HEK293T (cell line): Measurements from ENCODE around the gene SOX6.

ENCODE experiments used
- CTCF ChIA-PET: fragments of 350-600 bp; formaldehyde crosslinking; extraction: SDS; loops from one replicate; lab custom pipeline; 2021; ENCODE audit warnings: antibody characterized with exemption, inconsistent platforms; lab: Yijun Ruan, JAX
- POLR2A ChIA-PET: fragments of 350-600 bp; formaldehyde crosslinking; extraction: SDS; loops from one replicate; lab custom pipeline; 2020; ENCODE audit warnings: antibody characterized with exemption, inconsistent platforms; lab: Yijun Ruan, JAX
- DNase-seq: peaks from one replicate; pipeline ENCODE4 v3.0.0; 2012; ENCODE audit warnings: mixed read lengths; ENCODE audit errors: extremely low spot score
- ARNT ChIP-seq: fragments of 450-650 bp; IDR thresholded peaks from 2 replicates; pipeline ENCODE4 v1.6.1; 2017; ENCODE audit warnings: mild to moderate bottlenecking
- BHLHE40 ChIP-seq: fragments of 450-650 bp; IDR thresholded peaks from 2 replicates; pipeline ENCODE4 v1.6.1; 2016; ENCODE audit warnings: mild to moderate bottlenecking, moderate library complexity, borderline replicate concordance
- CTBP1 ChIP-seq: fragments of 450-650 bp; IDR thresholded peaks from 2 replicates; pipeline ENCODE4 v1.6.1; 2016; ENCODE audit warnings: borderline replicate concordance
- ELF4 ChIP-seq: fragments of 450-650 bp; IDR thresholded peaks from 2 replicates; pipeline ENCODE4 v1.6.1; 2017; ENCODE audit warnings: antibody characterized with exemption
- FOXA1 ChIP-seq: fragments of 450-650 bp; IDR thresholded peaks from 2 replicates; pipeline ENCODE4 v1.6.1; 2016; ENCODE audit warnings: mild to moderate bottlenecking
- FOXK2 ChIP-seq: fragments of 450-650 bp; IDR thresholded peaks from 2 replicates; pipeline ENCODE4 v1.6.1; 2016; ENCODE audit warnings: mild to moderate bottlenecking
- FOXM1 ChIP-seq: fragments of 450-650 bp; IDR thresholded peaks from 2 replicates; pipeline ENCODE4 v1.6.1; 2017; ENCODE audit warnings: mild to moderate bottlenecking, borderline replicate concordance
- HDGF ChIP-seq: fragments of 450-650 bp; IDR thresholded peaks from 2 replicates; pipeline ENCODE4 v1.6.1; 2017; ENCODE audit warnings: antibody characterized with exemption, borderline replicate concordance
- L3MBTL2 ChIP-seq: fragments of 450-650 bp; conservative IDR thresholded peaks from 2 replicates; pipeline ENCODE4 v1.6.1; 2016; ENCODE audit warnings: mild to moderate bottlenecking
- LEF1 ChIP-seq: fragments of 450-650 bp; IDR thresholded peaks from 2 replicates; pipeline ENCODE4 v1.6.1; 2017; ENCODE audit warnings: mild to moderate bottlenecking, borderline replicate concordance
- NFRKB ChIP-seq: fragments of 450-650 bp; IDR thresholded peaks from 2 replicates; pipeline ENCODE4 v1.6.1; 2016; ENCODE audit warnings: mild to moderate bottlenecking, moderate library complexity
- SP1 ChIP-seq: fragments of 450-650 bp; IDR thresholded peaks from 2 replicates; pipeline ENCODE4 v1.6.1; 2017
- SUZ12 ChIP-seq: fragments of 450-650 bp; IDR thresholded peaks from 2 replicates; pipeline ENCODE4 v1.6.1; 2016; ENCODE audit warnings: mild to moderate bottlenecking
- TARDBP ChIP-seq: fragments of 450-650 bp; IDR thresholded peaks from 2 replicates; pipeline ENCODE4 v1.6.1; 2016
- ZNF384 ChIP-seq: fragments of 450-650 bp; IDR thresholded peaks from 2 replicates; pipeline ENCODE4 v1.6.1; 2016
- TF ChIP-seq, protein P1 (sequence below): fragments of 450-650 bp; IDR thresholded peaks from 2 replicates; pipeline ENCODE4 v1.6.1; 2016

Gene SOX6

DNA sequence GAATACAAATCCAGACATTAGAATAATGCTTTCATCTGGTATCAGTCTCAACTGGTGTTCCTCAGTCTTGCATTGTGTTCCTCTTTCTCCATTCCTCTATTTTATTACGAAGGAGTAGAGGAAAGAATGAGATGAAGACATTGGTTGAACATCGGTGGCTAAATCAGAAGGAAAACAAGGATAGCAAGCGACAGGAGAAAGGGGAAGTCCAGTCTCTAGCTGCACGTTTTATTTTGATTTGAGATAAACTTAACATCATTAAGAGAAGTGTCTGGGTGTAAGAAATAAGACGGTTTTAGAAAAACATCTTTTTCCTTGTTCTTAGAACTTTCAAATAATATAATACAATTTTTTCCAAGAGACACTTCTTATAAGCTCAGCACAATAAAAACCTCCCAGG is 6.2 kb downstream of the SOX6 start:
- DNase-seq = no peak
- TF ChIP-seq, protein P1, sequence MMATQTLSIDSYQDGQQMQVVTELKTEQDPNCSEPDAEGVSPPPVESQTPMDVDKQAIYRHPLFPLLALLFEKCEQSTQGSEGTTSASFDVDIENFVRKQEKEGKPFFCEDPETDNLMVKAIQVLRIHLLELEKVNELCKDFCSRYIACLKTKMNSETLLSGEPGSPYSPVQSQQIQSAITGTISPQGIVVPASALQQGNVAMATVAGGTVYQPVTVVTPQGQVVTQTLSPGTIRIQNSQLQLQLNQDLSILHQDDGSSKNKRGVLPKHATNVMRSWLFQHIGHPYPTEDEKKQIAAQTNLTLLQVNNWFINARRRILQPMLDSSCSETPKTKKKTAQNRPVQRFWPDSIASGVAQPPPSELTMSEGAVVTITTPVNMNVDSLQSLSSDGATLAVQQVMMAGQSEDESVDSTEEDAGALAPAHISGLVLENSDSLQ = no peak
- TF ChIP-seq TARDBP (no peak), SUZ12 (no peak), ELF4 (no peak), ARNT (no peak), FOXK2 (no peak), NFRKB (no peak), FOXM1 (no peak), FOXA1 (no peak), ZNF384 (no peak), L3MBTL2 (no peak), LEF1 (no peak)
- POLR2A ChIA-PET = no interaction called here
- CTCF ChIA-PET = no interaction called here

DNA sequence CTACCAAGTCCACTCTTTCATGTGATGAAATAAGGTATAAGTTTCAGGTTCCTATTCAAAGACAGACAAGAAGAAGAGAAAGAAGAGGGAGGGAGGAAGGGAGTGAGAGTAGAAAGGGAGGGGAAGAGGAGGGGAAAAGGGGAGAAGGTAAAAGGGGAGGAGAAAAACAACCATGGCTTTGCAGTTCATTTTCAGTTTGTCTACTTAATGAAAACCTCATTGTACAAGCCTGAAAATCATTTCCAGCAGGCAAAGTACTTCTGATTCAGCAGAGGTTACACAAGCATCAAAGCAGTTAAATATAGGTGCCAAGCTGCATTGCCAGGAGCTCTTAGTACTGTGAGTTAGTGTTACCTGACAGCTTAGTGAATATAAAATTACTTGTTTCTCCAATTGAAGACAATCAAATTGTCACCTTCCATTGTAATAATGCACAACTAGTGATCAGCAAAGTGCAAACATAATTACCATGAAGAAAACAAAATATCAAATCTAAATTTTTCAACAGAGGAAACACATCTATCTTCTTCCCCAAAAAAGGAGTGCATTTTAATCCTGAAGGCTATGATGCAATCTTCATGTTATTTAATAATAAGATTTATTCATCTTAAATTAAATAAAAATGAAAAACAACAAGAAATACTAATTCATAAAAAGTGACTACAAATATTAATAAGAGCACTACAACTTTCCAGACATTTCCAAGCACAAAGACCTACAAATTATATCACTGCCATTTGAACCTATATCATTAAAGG is 8.2 kb downstream of the SOX6 start:
- ChIA-PET POLR2A (no interaction called here), CTCF (no interaction called here)
- DNase-seq = no peak
- TF ChIP-seq L3MBTL2 (no peak), SP1 (no peak), FOXA1 (no peak), TARDBP (no peak), ZNF384 (no peak), BHLHE40 (no peak), FOXK2 (no peak), HDGF (no peak), SUZ12 (no peak)
- TF ChIP-seq, protein P1 = no peak

DNA sequence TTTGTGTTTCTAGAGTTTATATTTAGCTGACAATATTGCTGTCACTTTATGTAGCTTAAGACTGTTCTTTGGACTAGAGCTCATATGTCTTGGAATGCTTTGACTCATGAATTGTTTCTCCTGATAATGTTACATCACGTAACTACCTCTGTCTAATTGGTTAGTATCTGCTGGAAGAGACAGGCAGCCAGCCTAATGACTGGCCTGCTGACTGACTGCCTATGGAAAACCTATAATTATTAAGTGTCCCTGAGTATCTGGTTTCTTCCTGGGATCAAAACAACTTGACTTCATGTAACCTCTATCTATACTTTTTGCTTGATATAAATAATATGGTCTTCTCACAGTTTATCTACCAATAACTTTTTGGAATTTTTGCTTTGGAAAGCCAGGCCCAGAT is 9.4 kb downstream of the SOX6 start:
- peak; percentile 13 for DNase-seq
- ChIA-PET POLR2A (interaction anchor here (0.7 kb wide), 1 partner anchor 259 kb away, joined by 3 read pairs; no protein-coding TSS in a partner anchor), CTCF (interaction anchor here (0.6 kb wide), 1 partner anchor 9 kb away, joined by 3 read pairs; no protein-coding TSS in a partner anchor)
- TF ChIP-seq L3MBTL2 = no peak
- TF ChIP-seq, protein P1 = peak; percentile 9; the same call in 1 of the 2 replicates

DNA sequence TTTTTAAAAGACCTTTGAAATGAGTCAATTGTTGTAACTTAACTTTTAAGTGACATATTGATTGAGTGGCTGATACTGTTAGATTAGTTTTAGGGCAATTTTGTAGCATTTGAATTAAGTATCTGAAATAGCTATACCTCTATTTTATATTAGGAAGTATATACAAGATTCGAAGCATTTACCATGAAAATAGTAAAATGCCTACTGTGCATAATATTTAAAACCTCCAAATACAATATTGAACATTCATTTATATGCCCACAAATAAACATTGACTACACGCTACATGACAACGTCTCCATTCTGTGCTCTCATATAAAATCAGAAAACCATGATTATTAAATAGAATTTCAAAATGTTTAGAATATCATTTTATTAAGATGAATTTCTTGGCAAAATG is 14.5 kb downstream of the SOX6 start:
- ChIA-PET CTCF (no interaction called here), POLR2A (no interaction called here)
- no peak for TF ChIP-seq SUZ12
- no peak for TF ChIP-seq SP1
- TF ChIP-seq ARNT = no peak
- no peak for TF ChIP-seq ZNF384
- no peak for TF ChIP-seq CTBP1
- TF ChIP-seq FOXM1 = no peak
- TF ChIP-seq LEF1 = no peak
- TF ChIP-seq BHLHE40 = no peak
- no peak for TF ChIP-seq FOXK2
- no peak for TF ChIP-seq ELF4
- TF ChIP-seq NFRKB = no peak
- no peak for TF ChIP-seq FOXA1
- TF ChIP-seq TARDBP = no peak
- TF ChIP-seq, protein P1 = no peak
- no peak for TF ChIP-seq HDGF
- no peak for TF ChIP-seq L3MBTL2
- no peak for DNase-seq

DNA sequence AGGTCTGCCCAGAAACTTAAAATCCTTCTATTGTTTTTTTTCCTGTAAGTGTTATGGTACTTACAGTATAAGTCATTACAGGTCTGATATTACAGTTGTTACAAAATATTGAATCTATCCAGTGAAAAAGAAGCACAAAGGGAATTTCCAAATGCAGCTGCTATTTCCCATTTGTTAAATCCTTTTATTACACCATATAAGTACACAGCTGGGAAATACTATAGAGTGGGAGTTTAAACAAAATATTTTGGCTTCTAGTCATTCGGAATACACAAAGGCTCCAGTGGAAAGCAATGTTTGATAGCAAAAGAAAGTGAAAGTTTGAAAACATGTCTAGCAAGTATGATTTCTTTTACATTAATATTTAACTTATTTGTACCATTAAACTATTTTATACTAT is 18.0 kb downstream of the SOX6 start:
- ChIA-PET POLR2A (no interaction called here), CTCF (no interaction called here)
- DNase-seq = no peak
- TF ChIP-seq HDGF = no peak
- TF ChIP-seq BHLHE40 = no peak
- no peak for TF ChIP-seq SP1
- no peak for TF ChIP-seq ARNT
- no peak for TF ChIP-seq L3MBTL2
- TF ChIP-seq FOXK2 = no peak
- no peak for TF ChIP-seq LEF1
- TF ChIP-seq FOXA1 = no peak
- no peak for TF ChIP-seq SUZ12
- no peak for TF ChIP-seq FOXM1
- TF ChIP-seq, protein P1 = no peak
- no peak for TF ChIP-seq NFRKB
- no peak for TF ChIP-seq ZNF384
- no peak for TF ChIP-seq ELF4
